Astrocyte (in vitro differentiated cells and primary cell): ENCODE data around the gene RASGRP3. TPM values are rescaled to one million over a fixed set of nuclear protein-coding genes. Genes with fewer than 3 reads are reported as not detected.

Experiments used
- DNase-seq: peaks from one replicate; pipeline ENCODE4 v3.0.0-alpha.2; 2010; ENCODE audit warnings: low read depth
- FAIRE-seq: peaks from 2 replicates; lab custom pipeline; 2011; peaks lifted over from hg19 to GRCh38; lab: Jason Lieb, UNC
- H2AFZ ChIP-seq: 2 replicates; pipeline ENCODE4 v1.6.0; 2012; ENCODE audit warnings: low read depth, low read length, inconsistent platforms
- H3K27ac ChIP-seq: 2 replicates; pipeline ENCODE4 v1.5.1; 2011; ENCODE audit warnings: low read depth, low read length, inconsistent platforms
- H3K27me3 ChIP-seq: 2 replicates; pipeline ENCODE4 v1.6.0; 2011; ENCODE audit warnings: low read length, inconsistent platforms; ENCODE audit not compliant: insufficient read depth
- H3K36me3 ChIP-seq: 2 replicates; pipeline ENCODE4 v1.5.1; 2011; ENCODE audit warnings: low read length, inconsistent platforms; ENCODE audit not compliant: insufficient read depth
- H3K4me1 ChIP-seq: 2 replicates; pipeline ENCODE4 v1.5.1; 2011; ENCODE audit warnings: low read length, inconsistent platforms; ENCODE audit not compliant: insufficient read depth
- H3K4me2 ChIP-seq: 2 replicates; pipeline ENCODE4 v1.6.0; 2012; ENCODE audit warnings: low read length, inconsistent platforms
- H3K4me3 ChIP-seq: 2 replicates; pipeline ENCODE4 v1.5.1; 2011; ENCODE audit warnings: low read depth, mild to moderate bottlenecking, low read length, inconsistent platforms; ENCODE audit not compliant: insufficient read depth
- H3K79me2 ChIP-seq: 2 replicates; pipeline ENCODE4 v1.6.0; 2012; ENCODE audit warnings: mild to moderate bottlenecking, low read length, inconsistent platforms; ENCODE audit not compliant: insufficient read depth
- H3K9ac ChIP-seq: 2 replicates; pipeline ENCODE4 v1.6.0; 2012; ENCODE audit warnings: mild to moderate bottlenecking, low read length, inconsistent platforms
- H3K9me3 ChIP-seq: 2 replicates; pipeline ENCODE4 v1.5.1; 2012; ENCODE audit warnings: low read depth, mild to moderate bottlenecking, low read length, inconsistent platforms; ENCODE audit not compliant: insufficient read depth
- H4K20me1 ChIP-seq: 2 replicates; pipeline ENCODE4 v1.6.0; 2012; ENCODE audit warnings: low read length, inconsistent platforms; ENCODE audit not compliant: insufficient read depth
- H3K27ac Mint-ChIP-seq: one replicate; pipeline ENCODE4 v1.8.0; 2021; ENCODE audit warnings: mild to moderate bottlenecking, mixed read lengths; ENCODE audit not compliant: unreplicated experiment
- H3K27me3 Mint-ChIP-seq: one replicate; pipeline ENCODE4 v1.8.0; 2021; ENCODE audit warnings: low read depth, mixed read lengths; ENCODE audit not compliant: unreplicated experiment
- H3K36me3 Mint-ChIP-seq: one replicate; pipeline ENCODE4 v1.8.0; 2021; ENCODE audit warnings: low read depth, mixed read lengths; ENCODE audit not compliant: unreplicated experiment
- H3K4me1 Mint-ChIP-seq: one replicate; pipeline ENCODE4 v1.8.0; 2021; ENCODE audit warnings: low read depth, mixed read lengths; ENCODE audit not compliant: unreplicated experiment
- H3K4me3 Mint-ChIP-seq: one replicate; pipeline ENCODE4 v1.8.0; 2021; ENCODE audit warnings: mild to moderate bottlenecking, moderate library complexity, mixed read lengths; ENCODE audit not compliant: unreplicated experiment
- H3K9me3 Mint-ChIP-seq: one replicate; pipeline ENCODE4 v1.8.0; 2021; ENCODE audit warnings: mild to moderate bottlenecking, mixed read lengths; ENCODE audit not compliant: unreplicated experiment
- EZH2 ChIP-seq: IDR thresholded peaks from 2 replicates; pipeline ENCODE4 v1.6.1; 2012; ENCODE audit warnings: mild to moderate bottlenecking, low read length, inconsistent platforms; ENCODE audit not compliant: insufficient read depth
- total RNA-seq: library from RNA; stranded (reverse); gene quantifications from 2 replicates; pipeline ENCODE4 v1.2.1, GENCODE V29; 2021
- TF ChIP-seq, protein P1 (sequence below): IDR thresholded peaks from 2 replicates; pipeline ENCODE4 v1.5.1; 2011; ENCODE audit warnings: low read depth, mild to moderate bottlenecking, inconsistent platforms, low read length, moderate library complexity; ENCODE audit not compliant: insufficient read depth

Gene RASGRP3
- total RNA-seq, 1 donor from 2014 or later = 2.8 TPM

DNA sequence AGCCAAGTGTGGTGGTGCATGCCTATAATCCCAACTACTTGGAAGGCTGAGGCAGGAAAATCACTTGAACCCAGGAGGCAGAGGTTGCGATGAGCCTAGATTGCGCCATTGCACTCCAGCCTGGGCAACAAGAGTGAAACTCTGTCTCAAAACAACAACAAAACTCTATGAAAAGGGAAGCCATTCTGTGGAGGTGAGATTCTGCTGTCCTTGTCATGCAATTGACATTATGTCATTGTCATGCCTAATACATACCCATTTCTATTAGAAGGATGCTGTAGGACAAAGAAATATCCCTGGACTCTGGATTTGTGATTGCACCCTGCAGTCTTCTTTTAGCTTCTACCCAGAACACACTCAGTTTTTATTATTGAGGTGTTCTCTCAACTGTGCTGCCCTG lies 8.6 kb downstream of the RASGRP3 start:
- H3K4me1 ChIP-seq = no peaks in the 10 kb centered on the region
- H3K79me2 ChIP-seq = no peaks in the 10 kb centered on the region
- no peak overlapping the region for H3K4me3 Mint-ChIP-seq
- no peak overlapping the region for H2AFZ ChIP-seq
- DNase-seq (no peak), FAIRE-seq (no peak)
- no peak overlapping the region for H3K27ac Mint-ChIP-seq
- H3K27me3 ChIP-seq = peaks cover 3% of the 10 kb centered on the region
- no peak for TF ChIP-seq EZH2
- TF ChIP-seq, protein P1, sequence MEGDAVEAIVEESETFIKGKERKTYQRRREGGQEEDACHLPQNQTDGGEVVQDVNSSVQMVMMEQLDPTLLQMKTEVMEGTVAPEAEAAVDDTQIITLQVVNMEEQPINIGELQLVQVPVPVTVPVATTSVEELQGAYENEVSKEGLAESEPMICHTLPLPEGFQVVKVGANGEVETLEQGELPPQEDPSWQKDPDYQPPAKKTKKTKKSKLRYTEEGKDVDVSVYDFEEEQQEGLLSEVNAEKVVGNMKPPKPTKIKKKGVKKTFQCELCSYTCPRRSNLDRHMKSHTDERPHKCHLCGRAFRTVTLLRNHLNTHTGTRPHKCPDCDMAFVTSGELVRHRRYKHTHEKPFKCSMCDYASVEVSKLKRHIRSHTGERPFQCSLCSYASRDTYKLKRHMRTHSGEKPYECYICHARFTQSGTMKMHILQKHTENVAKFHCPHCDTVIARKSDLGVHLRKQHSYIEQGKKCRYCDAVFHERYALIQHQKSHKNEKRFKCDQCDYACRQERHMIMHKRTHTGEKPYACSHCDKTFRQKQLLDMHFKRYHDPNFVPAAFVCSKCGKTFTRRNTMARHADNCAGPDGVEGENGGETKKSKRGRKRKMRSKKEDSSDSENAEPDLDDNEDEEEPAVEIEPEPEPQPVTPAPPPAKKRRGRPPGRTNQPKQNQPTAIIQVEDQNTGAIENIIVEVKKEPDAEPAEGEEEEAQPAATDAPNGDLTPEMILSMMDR = no peak
- peaks cover 5% of the 10 kb centered on the region for H3K9me3 Mint-ChIP-seq
- H3K36me3 ChIP-seq = no peaks in the 10 kb centered on the region
- H3K36me3 Mint-ChIP-seq = no peaks in the 10 kb centered on the region
- H4K20me1 ChIP-seq = no peaks in the 10 kb centered on the region
- H3K4me1 Mint-ChIP-seq = peaks cover 14% of the 10 kb centered on the region
- no peak overlapping the region for H3K4me2 ChIP-seq
- H3K9ac ChIP-seq = no peak overlapping the region
- no peak overlapping the region for H3K4me3 ChIP-seq
- H3K9me3 ChIP-seq = no peaks in the 10 kb centered on the region
- H3K27me3 Mint-ChIP-seq = no peaks in the 10 kb centered on the region
- no peak overlapping the region for H3K27ac ChIP-seq

DNA sequence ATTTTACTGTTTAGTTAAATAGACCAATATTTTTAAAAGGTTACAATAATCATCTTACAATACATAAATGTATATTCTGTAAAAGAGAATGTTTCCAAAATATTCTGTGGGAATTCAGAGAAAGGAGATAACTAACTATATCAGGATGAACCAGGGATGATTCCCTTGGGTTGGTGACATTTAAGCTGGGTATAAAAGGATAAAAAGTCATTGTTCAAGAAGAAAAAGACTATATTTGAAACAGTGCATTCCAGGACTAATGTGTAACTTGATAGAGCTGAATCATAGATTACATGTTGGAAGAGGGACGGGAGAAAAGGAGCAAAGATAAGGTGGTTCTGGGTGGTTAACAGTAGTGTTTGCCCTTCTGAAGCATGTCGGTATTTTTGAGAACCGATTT lies 10.1 kb downstream of the RASGRP3 start:
- Mint-ChIP-seq H3K27ac (no peak overlapping the region), H3K9me3 (peaks cover 2% of the 10 kb centered on the region), H3K27me3 (no peaks in the 10 kb centered on the region), H3K36me3 (no peaks in the 10 kb centered on the region), H3K4me1 (peaks cover 14% of the 10 kb centered on the region), H3K4me3 (no peak overlapping the region)
- no peak overlapping the region for H3K4me3 ChIP-seq
- H3K27ac ChIP-seq = no peak overlapping the region
- no peaks in the 10 kb centered on the region for H3K36me3 ChIP-seq
- H4K20me1 ChIP-seq = no peaks in the 10 kb centered on the region
- no peak for FAIRE-seq
- no peak overlapping the region for H3K4me2 ChIP-seq
- no peak overlapping the region for H2AFZ ChIP-seq
- no peak overlapping the region for H3K9ac ChIP-seq
- DNase-seq = no peak
- no peaks in the 10 kb centered on the region for H3K4me1 ChIP-seq
- peaks cover 3% of the 10 kb centered on the region for H3K27me3 ChIP-seq
- H3K79me2 ChIP-seq = no peaks in the 10 kb centered on the region
- no peak for TF ChIP-seq EZH2
- TF ChIP-seq, protein P1 = no peak
- no peaks in the 10 kb centered on the region for H3K9me3 ChIP-seq

DNA sequence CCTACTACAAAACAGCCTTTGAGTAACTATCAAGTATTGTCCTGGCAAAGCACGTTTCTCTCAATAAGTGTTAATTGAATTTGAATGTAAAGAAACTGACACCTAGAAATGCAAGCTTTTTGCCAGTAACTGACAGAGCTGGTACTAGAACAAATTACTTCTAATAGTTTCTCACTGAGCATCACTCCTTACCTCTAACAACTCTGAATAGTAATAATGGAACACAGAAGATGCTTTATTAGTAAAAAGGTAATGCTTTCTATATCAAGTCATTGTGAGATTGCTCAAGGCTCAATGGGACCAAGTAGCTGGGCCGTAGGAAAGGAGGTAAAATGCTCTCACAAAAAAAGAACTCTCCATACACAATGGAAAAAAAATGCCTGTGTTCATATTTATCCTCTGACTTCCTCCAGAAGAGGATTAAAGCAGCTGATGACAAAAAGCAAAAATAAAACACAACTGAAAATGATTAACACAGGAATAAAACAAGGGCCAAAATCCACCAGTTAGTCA lies 11.8 kb downstream of the RASGRP3 start:
- Histone ChIP-seq H3K27ac (no peak overlapping the region), H2AFZ (no peak overlapping the region), H3K27me3 (peaks cover 3% of the 10 kb centered on the region), H3K4me1 (no peaks in the 10 kb centered on the region), H3K9me3 (no peaks in the 10 kb centered on the region), H3K79me2 (no peaks in the 10 kb centered on the region), H3K4me3 (no peak overlapping the region), H4K20me1 (no peaks in the 10 kb centered on the region), H3K4me2 (no peak overlapping the region), H3K36me3 (no peaks in the 10 kb centered on the region), H3K9ac (no peak overlapping the region)
- Mint-ChIP-seq H3K27ac (no peak overlapping the region), H3K27me3 (no peaks in the 10 kb centered on the region), H3K4me1 (peaks cover 11% of the 10 kb centered on the region), H3K4me3 (no peak overlapping the region), H3K36me3 (no peaks in the 10 kb centered on the region), H3K9me3 (peaks cover 2% of the 10 kb centered on the region)
- TF ChIP-seq EZH2 = no peak
- TF ChIP-seq, protein P1 = no peak
- DNase-seq (no peak), FAIRE-seq (no peak)
